HG03432 (cell line): ENCODE results near the gene CYP2W1.

Source experiments
- ATAC-seq: cut with Tn5 transposase; IDR thresholded peaks from one replicate; pipeline ENCODE4 v1.9.1; 2021; ENCODE audit warnings: mild to moderate bottlenecking, moderate library complexity; ENCODE audit not compliant: unreplicated experiment

The CYP2W1 gene

DNA sequence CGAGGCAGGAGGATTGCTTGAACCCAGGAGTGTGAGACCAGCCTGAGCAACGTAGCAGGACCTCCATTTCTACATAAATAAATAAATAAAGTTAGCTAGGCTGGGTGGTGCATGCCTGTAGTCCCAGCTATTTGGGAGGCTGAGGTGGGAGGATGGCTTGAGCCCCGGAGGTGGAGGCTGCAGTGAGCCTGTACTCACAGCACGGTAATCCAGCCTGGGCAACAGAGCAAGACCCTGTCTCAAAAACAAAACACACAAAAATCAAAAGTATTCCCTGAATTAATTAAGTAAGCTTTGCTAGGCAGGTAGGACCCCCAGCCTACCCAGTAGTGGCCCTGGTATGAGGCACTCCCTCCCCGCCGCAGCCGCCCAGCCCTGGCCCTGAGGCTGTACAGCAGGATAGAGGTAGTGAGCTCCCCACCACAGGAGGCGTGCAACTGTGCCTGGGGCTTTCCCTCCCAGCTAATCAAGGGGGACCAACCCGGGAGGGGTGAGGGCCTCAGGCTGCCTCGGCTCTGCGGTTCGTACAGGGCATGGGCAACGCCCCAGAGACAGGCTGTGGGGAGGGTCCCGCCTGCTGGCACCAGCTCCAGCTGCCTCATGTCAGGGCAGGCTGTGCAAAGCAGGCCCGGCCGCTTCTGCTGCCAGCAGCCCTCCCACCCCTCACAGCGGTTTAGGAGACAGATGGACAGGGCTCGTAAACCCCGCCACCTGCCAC, 1.0 kb upstream of the CYP2W1 start:
- ATAC-seq = no peak

DNA sequence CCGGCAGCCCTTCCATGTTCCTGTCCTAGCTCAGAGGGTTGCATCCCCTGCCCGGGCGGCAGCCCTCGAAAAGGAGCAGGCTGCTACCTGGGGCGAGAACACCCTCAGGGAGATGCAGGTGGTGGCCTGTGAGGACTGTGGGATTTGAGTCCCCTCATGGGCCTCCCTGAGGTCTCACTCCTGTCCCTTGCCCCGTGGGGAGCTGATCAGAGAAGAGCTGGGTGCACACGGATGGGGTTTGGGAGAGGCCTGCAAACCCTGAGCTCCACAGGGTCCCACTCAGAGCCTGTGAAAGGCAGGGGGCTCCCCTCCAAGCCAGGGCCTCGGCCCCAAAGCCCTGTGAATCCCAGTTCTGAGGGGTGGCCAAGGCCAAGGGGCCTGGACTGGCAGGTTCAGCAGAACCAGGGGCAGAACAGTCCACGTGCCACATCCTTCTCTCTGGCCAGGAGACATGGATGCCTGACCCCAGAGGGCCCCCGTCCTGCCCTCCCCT, 424 bp upstream of the CYP2W1 start:
- ATAC-seq = no peak

DNA sequence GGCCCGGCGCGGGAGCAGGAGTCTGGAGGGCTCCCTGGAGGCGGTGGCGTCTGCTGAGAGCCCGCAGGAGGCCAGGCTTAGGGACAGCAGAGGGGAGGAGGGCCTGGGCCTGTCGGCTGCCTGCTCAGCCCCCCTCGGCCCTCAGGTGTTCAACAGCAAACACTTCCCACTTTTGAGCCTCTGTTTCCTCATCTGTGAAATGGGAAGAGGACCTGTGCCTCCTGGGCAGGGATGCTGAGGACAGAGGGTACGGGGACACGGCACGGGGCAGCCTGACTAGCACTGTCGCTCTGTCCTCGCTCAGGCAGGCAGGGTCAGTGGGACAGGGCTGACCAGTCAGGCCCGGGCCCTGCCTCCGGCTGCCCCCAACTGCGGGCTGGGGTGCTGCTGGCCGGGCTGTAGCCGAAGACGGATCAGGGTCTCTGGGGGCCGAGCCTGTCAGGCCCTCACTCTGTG, 663 bp downstream of the CYP2W1 start:
- ATAC-seq = no peak

DNA sequence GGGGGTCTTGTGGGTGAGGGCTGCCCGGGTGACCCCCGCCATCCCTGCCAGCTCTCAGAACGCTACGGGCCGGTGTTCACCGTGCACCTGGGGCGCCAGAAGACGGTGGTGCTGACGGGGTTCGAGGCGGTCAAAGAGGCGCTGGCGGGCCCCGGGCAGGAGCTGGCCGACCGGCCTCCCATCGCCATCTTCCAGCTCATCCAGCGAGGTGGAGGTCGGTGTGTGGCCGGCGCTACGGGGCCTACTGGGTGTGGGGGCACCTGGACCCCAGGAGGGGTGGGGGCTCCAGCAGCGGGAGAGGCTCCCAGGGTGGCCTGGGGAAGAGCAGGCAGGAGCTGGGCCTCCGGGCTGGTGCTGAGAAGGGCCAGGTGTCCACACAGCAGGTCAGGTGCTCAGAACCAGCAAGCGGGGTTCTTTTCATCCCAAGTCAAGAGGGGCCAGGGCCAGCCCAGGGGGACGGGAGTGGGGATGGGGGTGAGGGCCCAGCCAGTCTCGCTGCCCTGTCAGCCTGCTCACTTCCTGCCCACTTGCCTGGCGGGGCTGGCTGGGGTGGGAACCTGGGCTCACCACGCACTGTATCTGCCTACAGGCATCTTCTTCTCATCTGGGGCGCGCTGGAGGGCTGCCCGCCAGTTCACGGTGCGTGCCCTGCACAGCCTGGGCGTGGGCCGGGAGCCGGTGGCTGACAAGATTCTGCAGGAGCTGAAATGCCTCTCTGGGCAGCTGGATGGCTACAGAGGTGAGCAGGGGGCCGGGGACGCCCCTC, 1.6 kb downstream of the CYP2W1 start:
- ATAC-seq = no peak

DNA sequence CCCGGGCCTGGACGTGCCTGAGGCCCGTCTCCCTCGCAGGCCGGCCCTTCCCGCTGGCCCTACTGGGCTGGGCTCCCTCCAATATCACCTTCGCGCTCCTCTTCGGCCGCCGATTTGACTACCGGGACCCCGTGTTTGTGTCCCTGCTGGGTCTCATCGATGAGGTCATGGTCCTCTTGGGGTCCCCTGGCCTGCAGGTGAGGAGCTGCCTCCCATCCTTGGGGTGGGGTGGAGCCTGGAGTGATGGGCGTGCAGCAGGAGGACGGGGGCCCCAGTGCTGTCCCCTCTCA, 2.1 kb downstream of the CYP2W1 start:
- no peak for ATAC-seq

DNA sequence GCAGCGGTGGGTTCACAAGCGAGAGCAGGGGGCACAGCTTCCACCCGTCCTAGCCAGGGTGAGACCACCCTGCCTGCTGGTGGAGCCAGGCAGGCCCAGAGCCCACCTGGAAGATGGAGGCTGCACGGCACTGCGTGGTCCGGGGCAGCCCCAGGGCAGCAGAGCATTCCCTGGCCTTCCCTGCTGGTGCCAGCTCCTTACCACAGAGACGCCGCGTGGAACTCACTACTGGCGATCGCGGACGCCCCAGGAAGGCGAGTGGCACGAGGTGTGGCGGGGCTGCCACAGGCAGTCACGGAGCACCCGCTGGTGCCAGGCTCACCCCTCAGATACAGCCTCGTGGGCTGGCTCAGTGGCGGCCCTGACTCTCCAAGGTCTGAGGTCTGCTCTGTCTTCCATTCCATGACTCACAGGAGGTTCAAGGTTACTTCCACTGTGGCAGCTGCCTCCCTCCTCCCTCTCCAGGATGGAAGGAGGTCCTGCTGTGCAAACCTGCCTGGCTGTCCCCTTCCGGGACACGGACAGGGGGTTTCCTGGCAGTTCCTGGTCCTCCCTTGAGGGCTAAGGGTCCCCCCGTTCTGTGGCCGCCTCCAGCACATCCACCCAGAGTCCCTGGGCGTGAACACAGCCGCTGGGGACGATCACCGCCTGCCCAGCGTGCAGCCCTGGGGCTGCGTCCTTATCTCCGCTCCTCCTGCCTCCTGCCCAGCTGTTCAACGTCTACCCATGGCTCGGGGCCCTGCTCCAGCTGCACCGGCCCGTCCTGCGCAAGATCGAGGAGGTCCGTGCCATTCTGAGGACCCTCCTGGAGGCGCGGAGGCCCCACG, 3.1 kb downstream of the CYP2W1 start:
- ATAC-seq = no peak

DNA sequence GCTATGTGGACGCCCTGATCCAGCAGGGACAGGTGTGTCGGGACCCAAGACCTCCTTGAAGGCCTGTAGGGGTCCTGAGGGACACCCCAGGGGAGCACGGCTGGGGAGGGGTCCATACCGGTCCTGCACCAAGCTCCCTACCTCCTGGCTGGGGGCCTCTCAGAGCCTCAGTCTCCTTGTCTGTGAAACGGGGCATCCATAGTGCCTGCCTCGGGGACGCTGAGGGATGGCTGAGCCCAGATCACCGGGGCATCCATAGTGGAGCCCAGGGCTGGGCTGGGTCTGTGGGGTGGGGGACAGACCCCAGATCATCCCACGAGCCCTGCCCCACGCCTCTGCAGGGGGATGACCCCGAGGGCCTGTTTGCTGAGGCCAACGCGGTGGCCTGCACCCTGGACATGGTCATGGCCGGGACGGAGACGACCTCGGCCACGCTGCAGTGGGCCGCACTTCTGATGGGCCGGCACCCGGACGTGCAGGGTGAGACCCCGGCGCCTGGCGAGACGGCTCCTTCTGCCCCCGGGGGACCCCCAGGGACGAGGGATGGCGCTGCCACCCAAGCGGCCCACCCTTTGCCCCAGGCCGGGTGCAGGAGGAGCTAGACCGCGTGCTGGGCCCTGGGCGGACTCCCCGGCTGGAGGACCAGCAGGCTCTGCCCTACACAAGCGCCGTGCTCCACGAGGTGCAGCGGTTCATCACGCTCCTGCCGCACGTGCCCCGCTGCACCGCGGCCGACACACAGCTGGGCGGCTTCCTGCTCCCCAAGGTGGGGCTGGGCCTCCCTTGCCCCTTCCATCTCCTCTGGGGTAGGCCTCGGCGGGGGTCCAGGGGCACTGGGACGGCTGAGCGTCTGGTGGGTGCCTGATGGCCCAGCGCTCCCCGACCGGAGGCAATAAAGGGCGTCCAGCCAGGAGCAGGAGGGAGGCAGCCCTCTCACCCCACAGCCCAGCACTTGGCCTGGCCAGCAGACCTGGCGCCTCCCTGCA, 4.1 kb downstream of the CYP2W1 start:
- ATAC-seq = no peak

DNA sequence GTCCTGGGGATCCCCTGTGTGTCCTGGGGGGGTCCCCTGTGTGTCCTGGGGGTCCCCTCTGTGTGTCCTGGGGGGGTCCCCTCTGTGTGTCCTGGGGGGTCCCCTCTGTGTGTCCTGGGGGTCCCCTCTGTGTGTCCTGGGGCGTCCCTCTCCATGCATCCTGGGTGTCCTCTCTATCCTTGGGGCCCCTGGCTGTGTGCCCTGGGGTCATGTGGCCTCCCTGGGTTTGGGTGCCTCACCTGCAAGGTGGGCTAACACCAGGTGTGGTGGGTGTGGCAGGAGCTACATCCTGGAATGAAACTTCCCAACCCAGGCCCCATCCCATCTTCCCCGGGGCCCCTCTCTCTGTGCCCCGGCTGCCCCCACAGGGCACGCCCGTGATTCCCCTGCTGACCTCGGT, 4.9 kb downstream of the CYP2W1 start:
- no peak for ATAC-seq

DNA sequence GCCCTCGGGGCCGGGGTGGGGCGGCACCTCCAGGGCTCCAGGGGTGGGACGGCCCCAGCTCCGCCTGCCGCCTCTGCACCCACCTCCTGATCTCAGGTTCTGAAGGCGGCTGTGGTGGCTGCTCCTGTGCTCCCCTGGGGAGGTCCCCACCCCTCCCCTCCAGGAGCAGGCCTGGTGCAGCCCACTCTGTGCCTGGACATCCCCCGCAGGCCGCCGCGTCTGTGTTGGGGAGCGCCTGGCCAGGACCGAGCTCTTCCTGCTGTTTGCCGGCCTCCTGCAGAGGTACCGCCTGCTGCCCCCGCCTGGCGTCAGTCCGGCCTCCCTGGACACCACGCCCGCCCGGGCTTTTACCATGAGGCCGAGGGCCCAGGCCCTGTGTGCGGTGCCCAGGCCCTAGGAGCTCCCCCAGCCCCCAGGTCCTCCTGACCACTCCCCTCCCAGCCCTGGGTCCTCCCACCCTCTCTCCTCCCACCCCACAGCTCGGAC, 5.5 kb downstream of the CYP2W1 start:
- no peak for ATAC-seq

DNA sequence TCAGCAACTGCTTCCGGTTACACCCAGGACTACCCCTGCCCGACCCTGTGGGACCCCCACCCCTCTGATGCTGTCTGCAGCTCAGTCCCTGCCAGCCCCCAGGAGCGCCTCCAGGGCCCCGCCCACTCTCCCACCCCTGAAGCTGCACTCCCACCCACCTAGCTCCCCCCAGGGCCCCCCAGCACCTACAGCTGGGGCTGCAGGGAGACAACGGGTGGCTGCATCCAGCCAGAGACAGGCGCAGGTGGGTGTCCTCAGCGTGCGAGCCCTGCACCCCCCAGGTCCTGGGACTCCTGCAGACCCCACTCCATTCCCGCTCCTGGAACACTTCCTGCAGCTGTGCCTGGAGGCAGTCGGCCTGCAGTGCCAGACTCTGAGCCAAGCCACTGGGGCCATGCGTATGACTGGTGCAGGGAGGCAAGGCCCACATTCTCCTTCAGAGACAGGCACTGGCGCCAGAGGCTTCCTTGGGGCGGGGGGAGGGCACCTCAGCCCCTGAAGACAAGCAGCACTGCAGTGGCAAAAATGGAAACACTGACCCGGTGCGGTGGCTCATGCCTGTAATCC, 6.1 kb downstream of the CYP2W1 start:
- ATAC-seq = no peak

DNA sequence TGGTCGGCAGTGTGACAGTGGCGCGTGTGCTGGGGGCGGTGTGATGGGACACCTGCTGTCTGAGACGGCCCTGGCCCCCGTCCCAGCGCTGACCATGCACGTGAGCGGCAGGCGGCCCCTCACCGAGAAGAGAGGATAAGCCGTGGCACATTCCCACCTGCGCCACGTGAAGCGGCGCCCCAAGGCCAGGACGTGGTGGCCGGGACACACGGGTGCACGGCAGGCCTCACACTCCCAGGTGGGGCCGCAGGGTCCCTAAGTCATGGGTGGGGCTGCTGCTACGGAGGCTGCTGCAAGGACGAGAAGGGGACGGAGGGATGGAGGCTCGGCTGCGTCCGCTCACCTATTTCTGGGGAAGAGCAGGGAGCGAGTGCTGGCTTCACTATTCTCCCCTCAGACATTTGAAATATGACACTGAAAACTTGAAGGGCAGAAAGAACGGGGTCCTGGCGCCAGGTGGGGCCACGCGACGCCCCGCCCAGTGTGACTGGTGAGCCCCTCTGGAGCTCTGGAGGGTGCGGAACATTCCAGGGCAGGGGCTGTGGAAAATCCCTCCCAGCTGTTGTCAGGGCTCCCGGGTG, 7.5 kb downstream of the CYP2W1 start:
- ATAC-seq = no peak

DNA sequence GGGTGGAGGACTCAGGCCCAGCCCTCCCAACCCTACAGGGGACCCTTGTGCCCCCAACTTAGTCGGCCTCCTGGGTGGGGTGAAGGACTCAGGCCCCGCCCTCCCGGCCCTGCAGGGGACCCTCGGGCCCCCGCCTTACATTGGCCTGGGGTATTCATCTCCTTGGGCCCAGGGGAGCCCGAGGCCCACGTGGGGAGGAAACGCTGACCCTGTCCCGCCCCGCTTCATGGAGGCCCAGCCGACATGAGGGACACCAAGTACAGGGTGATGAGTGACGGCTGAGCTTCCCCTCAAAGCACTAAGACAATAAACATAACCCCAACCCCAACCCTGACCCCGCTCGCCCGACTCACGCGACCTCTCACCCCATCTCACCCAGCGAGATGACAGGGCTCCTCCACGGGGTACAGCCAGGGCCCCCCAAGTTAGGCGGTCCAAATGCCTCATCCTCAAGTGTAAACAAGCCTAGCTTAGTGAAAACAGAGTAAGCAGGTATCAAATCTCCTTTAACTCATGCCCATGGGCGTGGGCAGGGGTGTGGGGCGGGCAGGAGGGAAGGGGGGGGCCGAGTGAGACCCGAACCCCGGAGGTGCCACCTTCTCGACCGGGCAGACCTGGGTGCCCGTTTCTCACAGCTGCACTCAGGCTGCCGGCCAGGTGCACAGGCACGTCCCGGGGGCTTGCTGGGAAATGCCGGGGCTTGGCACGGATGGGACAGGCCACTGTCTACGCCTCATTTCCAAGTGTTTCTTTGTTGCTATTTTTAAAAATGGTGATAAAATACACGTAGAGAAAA, 8.2 kb downstream of the CYP2W1 start:
- no peak for ATAC-seq

DNA sequence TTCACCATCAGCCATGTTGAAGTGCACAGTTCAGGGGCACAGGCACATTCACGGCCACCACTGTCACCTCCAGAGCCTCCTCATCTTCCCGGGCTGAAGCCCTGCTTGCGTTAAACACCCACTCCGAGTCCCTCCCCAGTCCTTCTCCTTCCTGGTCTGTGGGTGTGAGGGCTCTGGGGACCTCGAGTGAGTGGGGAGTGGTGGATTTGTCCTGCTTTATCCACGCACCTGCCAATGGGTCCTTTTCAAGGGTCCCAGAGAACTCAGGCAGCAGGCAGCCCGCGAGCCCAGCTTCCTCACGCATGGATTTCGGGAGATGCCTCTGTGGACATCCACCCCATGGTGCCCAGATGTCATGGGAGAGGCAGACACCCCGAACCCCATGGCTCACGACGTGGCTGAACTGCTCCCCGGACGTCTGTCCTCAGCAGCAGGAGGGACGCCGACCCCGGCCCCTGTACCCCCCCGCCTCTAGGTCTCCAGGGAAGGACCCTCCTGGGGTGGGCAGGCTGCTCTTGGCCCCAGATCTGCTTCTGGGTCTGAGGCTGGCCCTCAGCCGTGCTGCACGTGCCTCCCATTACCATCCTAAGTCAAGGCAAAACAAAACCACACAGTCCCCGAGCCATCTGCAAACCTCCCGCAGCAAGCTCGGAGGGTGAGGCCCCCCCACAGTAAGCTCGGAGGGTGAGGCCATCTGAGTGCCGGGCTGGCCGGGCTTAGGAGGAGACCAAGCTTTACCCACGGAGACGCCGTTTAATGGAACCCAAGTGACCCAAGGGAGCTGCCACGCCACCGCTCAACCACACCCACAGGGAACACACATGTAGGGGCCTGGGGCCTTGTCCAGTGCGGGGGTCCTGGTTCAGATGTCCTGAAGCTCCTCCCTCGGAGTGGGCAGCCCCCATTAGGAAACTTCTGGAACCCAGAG, 9.0 kb downstream of the CYP2W1 start:
- no peak for ATAC-seq

DNA sequence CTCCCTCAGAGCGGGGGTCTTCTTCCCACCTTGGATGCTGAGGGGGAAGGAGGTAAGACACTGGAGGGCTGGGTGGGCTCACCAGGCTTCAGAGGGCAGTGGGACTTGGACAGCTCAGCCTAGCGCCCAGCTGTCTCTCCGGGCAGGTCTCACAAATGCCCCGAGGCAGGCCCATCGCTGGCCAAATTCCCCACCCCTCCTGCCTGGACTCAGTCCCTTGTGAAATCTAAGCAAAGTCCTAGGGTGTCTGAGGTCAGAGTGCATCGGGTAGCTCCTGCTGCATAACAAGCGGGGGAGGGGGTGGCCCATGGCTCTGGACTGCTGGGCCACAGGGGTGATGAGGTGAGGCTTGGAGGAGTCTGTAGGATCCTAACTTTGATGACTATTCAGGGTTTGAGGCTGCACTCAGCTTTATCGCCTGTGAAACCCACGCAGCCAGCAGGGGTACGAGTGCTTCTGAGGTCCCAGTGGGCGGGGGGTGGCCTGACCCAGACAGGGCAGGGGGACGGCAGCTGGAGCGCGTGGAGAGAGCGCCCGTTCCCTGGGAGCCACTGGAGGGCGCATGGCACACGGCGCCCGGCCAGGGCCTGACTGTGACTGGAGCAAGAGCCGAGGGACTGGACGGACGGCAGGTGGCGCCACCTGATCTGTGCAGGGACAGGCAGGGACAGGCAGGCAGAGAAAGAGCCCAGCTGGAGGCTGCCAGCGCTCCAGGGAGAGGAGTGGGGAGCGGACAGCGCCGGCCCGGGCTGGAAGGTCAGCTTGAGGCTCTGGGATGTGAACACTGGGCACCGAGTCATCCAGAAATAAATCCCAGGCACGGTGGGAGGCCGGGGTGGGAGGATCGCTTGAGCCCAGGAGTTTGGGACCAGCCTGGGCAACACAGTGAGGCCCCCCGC, 10.0 kb downstream of the CYP2W1 start:
- ATAC-seq = peak; percentile 91

DNA sequence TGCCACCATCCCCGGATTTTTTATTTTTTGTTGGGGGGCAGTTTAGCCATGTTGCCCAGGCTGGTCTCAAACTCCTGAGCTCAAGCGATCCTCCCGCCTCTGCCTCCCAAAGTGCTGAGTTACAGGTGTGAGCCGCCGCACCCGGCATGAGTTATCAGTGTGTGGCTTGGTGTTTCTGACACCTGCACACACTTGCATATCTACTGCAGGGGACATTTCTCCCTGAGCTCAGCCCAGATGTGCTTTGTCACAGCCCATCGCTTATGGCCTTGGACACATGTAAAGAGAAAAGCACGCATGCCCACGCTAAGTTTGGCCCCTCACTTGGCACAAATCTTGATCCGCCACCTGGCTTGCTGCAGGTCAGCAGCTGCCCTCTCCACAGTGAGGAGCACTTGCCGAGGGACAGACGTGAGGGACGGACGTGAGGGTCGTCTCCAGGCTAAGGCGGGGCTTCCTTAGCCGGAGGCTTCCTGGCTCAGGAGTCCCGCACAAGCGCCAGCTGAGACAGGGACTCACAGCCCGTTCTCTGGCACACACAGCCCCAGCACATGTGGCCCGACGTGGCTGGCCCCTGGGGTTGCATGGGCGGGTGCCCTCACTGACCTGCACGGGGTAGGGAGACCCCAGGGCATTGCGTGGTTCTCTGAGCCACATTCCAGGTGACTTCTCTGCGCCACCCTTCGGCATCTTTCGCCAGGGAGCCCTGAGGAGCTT, 11.8 kb downstream of the CYP2W1 start:
- no peak for ATAC-seq

DNA sequence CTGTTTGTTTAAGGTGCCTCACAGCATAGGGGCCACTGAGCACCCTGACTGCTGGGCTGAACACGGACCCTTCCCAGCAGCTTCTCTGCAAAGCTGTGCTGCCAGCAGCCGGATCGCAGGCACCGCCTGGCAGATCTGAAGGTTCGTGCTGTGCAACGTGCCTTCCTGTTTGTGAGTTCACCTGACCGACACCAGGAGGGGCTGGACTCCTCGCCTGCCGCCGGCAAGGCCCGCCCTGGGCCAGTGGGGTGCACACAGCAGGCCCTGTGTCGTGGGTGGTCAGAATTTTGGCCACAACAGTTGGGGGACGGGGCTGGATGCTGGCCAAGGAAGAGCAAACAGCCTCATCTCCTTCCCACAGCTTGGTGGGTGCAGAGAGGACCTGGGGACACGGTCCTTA, 12.6 kb downstream of the CYP2W1 start:
- no peak for ATAC-seq
